AG09319 (cell line): ENCODE measurements around the gene COPS3.

Source experiments
- DNase-seq: peaks from one replicate; pipeline ENCODE4 v3.0.0-alpha.2; 2010; ENCODE audit warnings: low read depth; ENCODE audit errors: extremely low read depth
- CTCF ChIP-seq: IDR thresholded peaks from 2 replicates; pipeline ENCODE4 v1.5.1; 2011; ENCODE audit warnings: low read depth, mild to moderate bottlenecking, inconsistent platforms, low read length, moderate library complexity

The COPS3 gene

GRCh38 chr17:17322516-17323510, 41.8 kb upstream of the COPS3 start:
- DNase-seq: no peak
- TF ChIP-seq CTCF: no peak

- DNase-seq: no peak
- TF ChIP-seq CTCF: no peak
These were observed 40.4 kb upstream of the COPS3 start for GRCh38 chr17:17321356-17322025.

- no peak for DNase-seq
- no peak for TF ChIP-seq CTCF
These were observed 39.8 kb upstream of the COPS3 start for GRCh38 chr17:17320911-17321220.

- TF ChIP-seq CTCF: no peak
- DNase-seq: no peak
These were observed 39.3 kb upstream of the COPS3 start for GRCh38 chr17:17320188-17320910.

GRCh38 chr17:17315142-17315821, 34.2 kb upstream of the COPS3 start:
- TF ChIP-seq CTCF: no peak
- DNase-seq: no peak

GRCh38 chr17:17314501-17315071, 33.5 kb upstream of the COPS3 start:
- TF ChIP-seq CTCF: no peak
- no peak for DNase-seq
